Stimulated activated CD8-positive, alpha-beta memory T cell treated with anti-CD3 and anti-CD28 coated beads, Interleukin-7, amount 100 ng/mL, for 4 hours (primary cell): ENCODE results near the gene GIGYF2.
A peak's percentile ranks its signal among the peaks of the same experiment; 100 is the strongest.

Experiments used
- DNase-seq, 2 donors: peaks; one replicate each; pipeline ENCODE4 v3.0.0-alpha.2; 2020; ENCODE audit warnings: low read depth in 2 of 2

Gene GIGYF2

GRCh38 chr2:232749331-232749730 lies 52.2 kb downstream of the GIGYF2 start:
- no peak for DNase-seq

GRCh38 chr2:232750135-232750671 lies 53.1 kb downstream of the GIGYF2 start:
- no peak for DNase-seq

- no peak for DNase-seq
Observed at GRCh38 chr2:232757905-232758304, 60.8 kb downstream of the GIGYF2 start.

GRCh38 chr2:232761301-232761907 lies 64.3 kb downstream of the GIGYF2 start:
- peak in 1 of 2 donors; percentile 17 for DNase-seq

GRCh38 chr2:232767866-232768265 lies 70.7 kb downstream of the GIGYF2 start:
- no peak for DNase-seq

- no peak for DNase-seq
Observed at GRCh38 chr2:232770207-232770606, 73.1 kb downstream of the GIGYF2 start.

GRCh38 chr2:232771870-232772269 lies 74.7 kb downstream of the GIGYF2 start:
- no peak for DNase-seq

GRCh38 chr2:232772531-232772930 lies 75.4 kb downstream of the GIGYF2 start:
- DNase-seq = no peak

- no peak for DNase-seq
Observed at GRCh38 chr2:232773815-232774214, 76.7 kb downstream of the GIGYF2 start.

GRCh38 chr2:232776435-232776834 lies 79.3 kb downstream of the GIGYF2 start, which contains the start of gene KCNJ13:
KCNJ13 (minus strand) TSS chr2:232776565; CDS start chr2:232771362, 5,203 bp downstream.
- DNase-seq = no peak

- DNase-seq = no peak
Observed at GRCh38 chr2:232777276-232777675, 80.1 kb downstream of the GIGYF2 start.

- DNase-seq = no peak
Observed at GRCh38 chr2:232779465-232779864, 82.3 kb downstream of the GIGYF2 start.

GRCh38 chr2:232779934-232780333 lies 82.8 kb downstream of the GIGYF2 start:
- no peak for DNase-seq

- peak in 1 of 2 donors; percentile 12 for DNase-seq
Observed at GRCh38 chr2:232781765-232782164, 84.6 kb downstream of the GIGYF2 start.

- no peak for DNase-seq
Observed at GRCh38 chr2:232783278-232783677, 86.1 kb downstream of the GIGYF2 start.

- DNase-seq = no peak
Observed at GRCh38 chr2:232787806-232788205, 90.7 kb downstream of the GIGYF2 start.

GRCh38 chr2:232789082-232789481 lies 92.0 kb downstream of the GIGYF2 start:
- DNase-seq = no peak

GRCh38 chr2:232791518-232791917 lies 94.4 kb downstream of the GIGYF2 start:
- no peak for DNase-seq

- no peak for DNase-seq
Observed at GRCh38 chr2:232793271-232793670, 96.1 kb downstream of the GIGYF2 start.

GRCh38 chr2:232794981-232795380 lies 97.8 kb downstream of the GIGYF2 start:
- no peak for DNase-seq

- no peak for DNase-seq
Observed at GRCh38 chr2:232795920-232796319, 98.8 kb downstream of the GIGYF2 start.

GRCh38 chr2:232798187-232798586 lies 101.1 kb downstream of the GIGYF2 start:
- no peak for DNase-seq

GRCh38 chr2:232800166-232800565 lies 103.0 kb downstream of the GIGYF2 start:
- DNase-seq = no peak

- no peak for DNase-seq
Observed at GRCh38 chr2:232802091-232802490, 105.0 kb downstream of the GIGYF2 start.
